A549 treated with AZD9567 at 1 μM for 4 hours (cell line): ENCODE results near the gene TM2D3. TPM values are rescaled to one million over a fixed set of nuclear protein-coding genes. Genes with fewer than 3 reads are reported as not detected.

Experiments used
- total RNA-seq: library from RNA; stranded (reverse); fragments of 200-300 nt; extraction: Qiagen RNA extraction; gene quantifications from 5 replicates; pipeline ENCODE4 v1.2.3, GENCODE V29; 2022; ENCODE audit not compliant: insufficient read depth

The TM2D3 gene
- total RNA-seq: 32.2 to 37.0 TPM (median 35.3 TPM) in 5 replicates

GRCh38 chr15:101652098-101652785, at the start of gene TM2D3:
Gene TM2D3, minus strand, starts transcription at chr15:101652381. Its CDS starts 20 bp downstream, at chr15:101652361.

Other genes starting within 250 kb of the TM2D3 start
- 10.6 to 19.6 TPM (median 11.3 TPM) in 5 replicates for gene PCSK6, start 162.7 kb downstream of the TM2D3 start, total RNA-seq
- 7.3 to 12.6 TPM (median 8.7 TPM) in 5 replicates for gene TARS3, start 72.1 kb upstream of the TM2D3 start, total RNA-seq
- not detected in 5 replicates for gene OR4F6, start 151.1 kb upstream of the TM2D3 start, total RNA-seq
- gene OR4F15, start 159.8 kb upstream of the TM2D3 start, total RNA-seq: not detected in 5 replicates